ENCODE data around the gene CCDC127. TPM values are rescaled to one million over a fixed set of nuclear protein-coding genes. Genes with fewer than 3 reads are reported as not detected.
"Not testable (repeated sequence)": the region's sequence is repeated elsewhere in the genome, so short reads cannot be mapped to it uniquely, and the experiment has no call there.

The CCDC127 gene
- polyA plus RNA-seq, 4 donors, result 1.3 to 6.6 (median 2.2) TPM

GRCh38 chr5:218457-219291 is 721 bp upstream of the CCDC127 start:
- FAIRE-seq (no peak), DNase-seq (peak; percentile 51 to 58)
- no peaks in the 10 kb centered on the region for H3K27me3 ChIP-seq (ENCODE audit: control insufficient read depth in 3 of 3, insufficient read depth in 3 of 3, low read length in 3 of 3)

GRCh38 chr5:216076-216475 is 1.9 kb downstream of the CCDC127 start:
- not testable (repeated sequence) for DNase-seq; FAIRE-seq; H3K36me3 ChIP-seq (ENCODE audit: control insufficient read depth in 3 of 3, insufficient read depth in 2 of 3, low read depth in 1 of 3, low read length in 3 of 3); H3K9me3 ChIP-seq (ENCODE audit: control insufficient read depth in 2 of 2, insufficient read depth in 1 of 2, low read depth in 1 of 2, low read length in 1 of 2); H3K27me3 ChIP-seq (ENCODE audit: control insufficient read depth in 3 of 3, insufficient read depth in 3 of 3, low read length in 3 of 3); H3K27ac ChIP-seq (ENCODE audit: low read depth in 1 of 3, low read length in 2 of 3); H3K4me3 ChIP-seq (ENCODE audit: low read depth in 1 of 3, low read length in 3 of 3); H3K4me1 ChIP-seq (ENCODE audit: control insufficient read depth in 3 of 3, insufficient read depth in 2 of 3, low read depth in 1 of 3, low read length in 2 of 3)
- WGBS, 3 donors, result 84 to 93% (median 85%) methylated on average over 9 of the region's 10 CpGs

More at GRCh38 chr5:218457-219291, 721 bp upstream of the CCDC127 start:
- Histone ChIP-seq H3K9me3 (ENCODE audit: control insufficient read depth in 2 of 2, insufficient read depth in 1 of 2, low read depth in 1 of 2, low read length in 1 of 2) (no peaks in the 10 kb centered on the region), H3K4me1 (ENCODE audit: control insufficient read depth in 3 of 3, insufficient read depth in 2 of 3, low read depth in 1 of 3, low read length in 2 of 3) (no peaks in the 10 kb centered on the region), H3K4me3 (ENCODE audit: low read depth in 1 of 3, low read length in 3 of 3) (peak overlapping the region; percentile 92 to 99 (median 98)), H3K27ac (ENCODE audit: low read depth in 1 of 3, low read length in 2 of 3) (peak overlapping the region; percentile 77 to 97 (median 94)), H3K36me3 (ENCODE audit: control insufficient read depth in 3 of 3, insufficient read depth in 2 of 3, low read depth in 1 of 3, low read length in 3 of 3) (no peaks in the 10 kb centered on the region)
- 0 to 1% (median 0%) methylated on average over 50 to 73 of the region's 73 CpGs for WGBS, 3 donors

GRCh38 chr5:215256-215655 is 2.7 kb downstream of the CCDC127 start:
- not testable (repeated sequence) for H3K9me3 ChIP-seq (ENCODE audit: control insufficient read depth in 2 of 2, insufficient read depth in 1 of 2, low read depth in 1 of 2, low read length in 1 of 2); FAIRE-seq; H3K4me3 ChIP-seq (ENCODE audit: low read depth in 1 of 3, low read length in 3 of 3); H3K27ac ChIP-seq (ENCODE audit: low read depth in 1 of 3, low read length in 2 of 3); H3K36me3 ChIP-seq (ENCODE audit: control insufficient read depth in 3 of 3, insufficient read depth in 2 of 3, low read depth in 1 of 3, low read length in 3 of 3); H3K27me3 ChIP-seq (ENCODE audit: control insufficient read depth in 3 of 3, insufficient read depth in 3 of 3, low read length in 3 of 3); H3K4me1 ChIP-seq (ENCODE audit: control insufficient read depth in 3 of 3, insufficient read depth in 2 of 3, low read depth in 1 of 3, low read length in 2 of 3)
- peak in 1 of 2 donors; percentile 26 for DNase-seq
- WGBS, 3 donors, result 77 to 100% (median 92%) methylated on average over 1 to 2 of the region's 2 CpGs

GRCh38 chr5:213803-214395 is 4.1 kb downstream of the CCDC127 start:
- no peak for FAIRE-seq

GRCh38 chr5:208449-209114 is 9.4 kb downstream of the CCDC127 start:
- H3K27me3 ChIP-seq (ENCODE audit: control insufficient read depth in 3 of 3, insufficient read depth in 3 of 3, low read length in 3 of 3), result no peaks in the 10 kb centered on the region
- no peak overlapping the region for H3K27ac ChIP-seq (ENCODE audit: low read depth in 1 of 3, low read length in 2 of 3)
- FAIRE-seq (no peak), DNase-seq (no peak)
- peaks cover under 1 to 30% (median 3%) of the 10 kb centered on the region in 3 donors for H3K36me3 ChIP-seq (ENCODE audit: control insufficient read depth in 3 of 3, insufficient read depth in 2 of 3, low read depth in 1 of 3, low read length in 3 of 3)
- no peaks in the 10 kb centered on the region for H3K9me3 ChIP-seq (ENCODE audit: control insufficient read depth in 2 of 2, insufficient read depth in 1 of 2, low read depth in 1 of 2, low read length in 1 of 2)
- no peak overlapping the region for H3K4me3 ChIP-seq (ENCODE audit: low read depth in 1 of 3, low read length in 3 of 3)
- 90 to 95% (median 90%) methylated on average over 15 of the region's 15 CpGs for WGBS, 3 donors
- H3K4me1 ChIP-seq (ENCODE audit: control insufficient read depth in 3 of 3, insufficient read depth in 2 of 3, low read depth in 1 of 3, low read length in 2 of 3), result no peaks in the 10 kb centered on the region

More at GRCh38 chr5:213803-214395, 4.1 kb downstream of the CCDC127 start:
- H3K36me3 ChIP-seq (ENCODE audit: control insufficient read depth in 3 of 3, insufficient read depth in 2 of 3, low read depth in 1 of 3, low read length in 3 of 3), result peaks cover 0 to 2% (median 0%) of the 10 kb centered on the region in 3 donors
- H3K9me3 ChIP-seq (ENCODE audit: control insufficient read depth in 2 of 2, insufficient read depth in 1 of 2, low read depth in 1 of 2, low read length in 1 of 2), result no peaks in the 10 kb centered on the region
- no peak for DNase-seq
- H3K27ac ChIP-seq (ENCODE audit: low read depth in 1 of 3, low read length in 2 of 3), result no peak overlapping the region
- H3K4me3 ChIP-seq (ENCODE audit: low read depth in 1 of 3, low read length in 3 of 3), result no peak overlapping the region
- no peaks in the 10 kb centered on the region for H3K4me1 ChIP-seq (ENCODE audit: control insufficient read depth in 3 of 3, insufficient read depth in 2 of 3, low read depth in 1 of 3, low read length in 2 of 3)
- H3K27me3 ChIP-seq (ENCODE audit: control insufficient read depth in 3 of 3, insufficient read depth in 3 of 3, low read length in 3 of 3), result no peaks in the 10 kb centered on the region
- 88 to 92% (median 90%) methylated on average over 12 of the region's 12 CpGs for WGBS, 3 donors

GRCh38 chr5:207599-207998 is 10.4 kb downstream of the CCDC127 start:
- WGBS, 3 donors, result 72 to 90% (median 87%) methylated on average over 14 of the region's 14 CpGs
- Histone ChIP-seq H3K9me3 (ENCODE audit: control insufficient read depth in 2 of 2, insufficient read depth in 1 of 2, low read depth in 1 of 2, low read length in 1 of 2) (no peaks in the 10 kb centered on the region), H3K4me1 (ENCODE audit: control insufficient read depth in 3 of 3, insufficient read depth in 2 of 3, low read depth in 1 of 3, low read length in 2 of 3) (no peaks in the 10 kb centered on the region), H3K36me3 (ENCODE audit: control insufficient read depth in 3 of 3, insufficient read depth in 2 of 3, low read depth in 1 of 3, low read length in 3 of 3) (peaks cover 4 to 36% (median 4%) of the 10 kb centered on the region in 3 donors), H3K27ac (ENCODE audit: low read depth in 1 of 3, low read length in 2 of 3) (no peak overlapping the region), H3K4me3 (ENCODE audit: low read depth in 1 of 3, low read length in 3 of 3) (no peak overlapping the region), H3K27me3 (ENCODE audit: control insufficient read depth in 3 of 3, insufficient read depth in 3 of 3, low read length in 3 of 3) (no peaks in the 10 kb centered on the region)
- no peak for DNase-seq
- FAIRE-seq, result no peak

- no peaks in the 10 kb centered on the region for H3K27me3 ChIP-seq (ENCODE audit: control insufficient read depth in 3 of 3, insufficient read depth in 3 of 3, low read length in 3 of 3)
- H3K27ac ChIP-seq (ENCODE audit: low read depth in 1 of 3, low read length in 2 of 3), result no peak overlapping the region
- no peaks in the 10 kb centered on the region for H3K9me3 ChIP-seq (ENCODE audit: control insufficient read depth in 2 of 2, insufficient read depth in 1 of 2, low read depth in 1 of 2, low read length in 1 of 2)
- DNase-seq (no peak), FAIRE-seq (no peak)
- H3K4me1 ChIP-seq (ENCODE audit: control insufficient read depth in 3 of 3, insufficient read depth in 2 of 3, low read depth in 1 of 3, low read length in 2 of 3), result no peaks in the 10 kb centered on the region
- no peak overlapping the region for H3K4me3 ChIP-seq (ENCODE audit: low read depth in 1 of 3, low read length in 3 of 3)
- 87 to 90% (median 89%) methylated on average over 8 of the region's 8 CpGs for WGBS, 3 donors
- H3K36me3 ChIP-seq (ENCODE audit: control insufficient read depth in 3 of 3, insufficient read depth in 2 of 3, low read depth in 1 of 3, low read length in 3 of 3), result peaks cover 4 to 39% (median 5%) of the 10 kb centered on the region in 3 donors
These were observed 10.9 kb downstream of the CCDC127 start for GRCh38 chr5:206927-207536.

GRCh38 chr5:206406-206805 is 11.5 kb downstream of the CCDC127 start:
- Histone ChIP-seq H3K4me3 (ENCODE audit: low read depth in 1 of 3, low read length in 3 of 3) (no peak overlapping the region), H3K4me1 (ENCODE audit: control insufficient read depth in 3 of 3, insufficient read depth in 2 of 3, low read depth in 1 of 3, low read length in 2 of 3) (no peaks in the 10 kb centered on the region), H3K36me3 (ENCODE audit: control insufficient read depth in 3 of 3, insufficient read depth in 2 of 3, low read depth in 1 of 3, low read length in 3 of 3) (peaks cover 4 to 41% (median 5%) of the 10 kb centered on the region in 3 donors), H3K9me3 (ENCODE audit: control insufficient read depth in 2 of 2, insufficient read depth in 1 of 2, low read depth in 1 of 2, low read length in 1 of 2) (no peaks in the 10 kb centered on the region), H3K27me3 (ENCODE audit: control insufficient read depth in 3 of 3, insufficient read depth in 3 of 3, low read length in 3 of 3) (no peaks in the 10 kb centered on the region), H3K27ac (ENCODE audit: low read depth in 1 of 3, low read length in 2 of 3) (no peak overlapping the region)
- 80 to 85% (median 81%) methylated on average over 11 of the region's 11 CpGs for WGBS, 3 donors
- FAIRE-seq, result no peak
- DNase-seq, result no peak
